Measurements from ENCODE around the gene OSBP2.

The OSBP2 gene

GRCh38 chr22:30876915-30877553, 182.4 kb downstream of the OSBP2 start:
- H3K4me3 ChIP-seq (ENCODE audit: low read depth, low read length): no peak overlapping the region
- no peak for TF ChIP-seq CTCF (conservative IDR thresholded peaks at IDR 0.05; ENCODE audit: low read depth, low read length)
- peak; percentile 79 for DNase-seq (ENCODE audit: low read depth)

GRCh38 chr22:30877662-30878515, 183.2 kb downstream of the OSBP2 start:
- TF ChIP-seq CTCF (conservative IDR thresholded peaks at IDR 0.05; ENCODE audit: low read depth, low read length): no peak
- H3K4me3 ChIP-seq (ENCODE audit: low read depth, low read length): no peak overlapping the region
- no peak for DNase-seq (ENCODE audit: low read depth)

- no peak overlapping the region for H3K4me3 ChIP-seq (ENCODE audit: low read depth, low read length)
- DNase-seq (ENCODE audit: low read depth): peak; percentile 12
- no peak for TF ChIP-seq CTCF (conservative IDR thresholded peaks at IDR 0.05; ENCODE audit: low read depth, low read length)
Measured at GRCh38 chr22:30878516-30879414, 184.1 kb downstream of the OSBP2 start.

GRCh38 chr22:30879415-30879797, 184.7 kb downstream of the OSBP2 start:
- DNase-seq (ENCODE audit: low read depth): no peak
- no peak for TF ChIP-seq CTCF (conservative IDR thresholded peaks at IDR 0.05; ENCODE audit: low read depth, low read length)
- H3K4me3 ChIP-seq (ENCODE audit: low read depth, low read length): no peak overlapping the region

- H3K4me3 ChIP-seq (ENCODE audit: low read depth, low read length): no peak overlapping the region
- TF ChIP-seq CTCF (conservative IDR thresholded peaks at IDR 0.05; ENCODE audit: low read depth, low read length): no peak
- DNase-seq (ENCODE audit: low read depth): no peak
Measured at GRCh38 chr22:30880181-30880601, 185.5 kb downstream of the OSBP2 start.

- no peak overlapping the region for H3K4me3 ChIP-seq (ENCODE audit: low read depth, low read length)
- DNase-seq (ENCODE audit: low read depth): no peak
- no peak for TF ChIP-seq CTCF (conservative IDR thresholded peaks at IDR 0.05; ENCODE audit: low read depth, low read length)
Measured at GRCh38 chr22:30880847-30881246, 186.2 kb downstream of the OSBP2 start.
